Choroid plexus epithelial cell (primary cell): Measurements from ENCODE around the gene AUTS2.

Experiments
- DNase-seq: peaks from one replicate; pipeline ENCODE4 v3.0.0-alpha.2; 2010; ENCODE audit warnings: low read depth
- H3K4me3 ChIP-seq: 2 replicates; pipeline ENCODE4 v1.5.1; 2011; ENCODE audit warnings: low read depth, mild to moderate bottlenecking, control low read depth, low read length, moderate library complexity
- CTCF ChIP-seq: conservative IDR thresholded peaks from 2 replicates; pipeline ENCODE4 v1.5.1; 2011; ENCODE audit warnings: low read depth, mild to moderate bottlenecking, control low read depth, inconsistent platforms, low read length, moderate library complexity

The AUTS2 gene

GRCh38 chr7:69748530-69748929, 150.3 kb downstream of the AUTS2 start:
- no peak overlapping the region for H3K4me3 ChIP-seq
- no peak for TF ChIP-seq CTCF
- no peak for DNase-seq

- no peak overlapping the region for H3K4me3 ChIP-seq
- no peak for TF ChIP-seq CTCF
- no peak for DNase-seq
Observed at GRCh38 chr7:69749372-69749979, 151.2 kb downstream of the AUTS2 start.

- no peak for TF ChIP-seq CTCF
- DNase-seq, result no peak
- H3K4me3 ChIP-seq, result no peak overlapping the region
Observed at GRCh38 chr7:69749994-69750393, 151.7 kb downstream of the AUTS2 start.

GRCh38 chr7:69751026-69751425, 152.8 kb downstream of the AUTS2 start:
- no peak for TF ChIP-seq CTCF
- no peak overlapping the region for H3K4me3 ChIP-seq
- no peak for DNase-seq

GRCh38 chr7:69753981-69754380, 155.7 kb downstream of the AUTS2 start:
- no peak for DNase-seq
- TF ChIP-seq CTCF, result no peak
- no peak overlapping the region for H3K4me3 ChIP-seq

- TF ChIP-seq CTCF, result no peak
- DNase-seq, result no peak
- no peak overlapping the region for H3K4me3 ChIP-seq
Observed at GRCh38 chr7:69754476-69754875, 156.2 kb downstream of the AUTS2 start.

GRCh38 chr7:69756235-69756634, 158.0 kb downstream of the AUTS2 start:
- no peak for TF ChIP-seq CTCF
- DNase-seq, result peak; percentile 29
- H3K4me3 ChIP-seq, result no peak overlapping the region
